Measurements from ENCODE around the gene OASL. TPM values are rescaled to one million over a fixed set of nuclear protein-coding genes. Genes with fewer than 3 reads are reported as not detected.
A peak's percentile ranks its signal among the peaks of the same experiment; 100 is the strongest.

Gene OASL
- polyA plus RNA-seq, 1 donor = not detected

GRCh38 chr12:120991965-120992364 is 47.1 kb downstream of the OASL start:
- DNase-seq (ENCODE audit: low read depth) = no peak

- DNase-seq (ENCODE audit: low read depth) = no peak
Observed at GRCh38 chr12:120990487-120991055, 48.5 kb downstream of the OASL start.

GRCh38 chr12:120989687-120990086 is 49.4 kb downstream of the OASL start:
- DNase-seq (ENCODE audit: low read depth) = no peak

- no peak for DNase-seq (ENCODE audit: low read depth)
Observed at GRCh38 chr12:120988658-120989057, 50.4 kb downstream of the OASL start.

GRCh38 chr12:120988234-120988633 is 50.8 kb downstream of the OASL start:
- DNase-seq (ENCODE audit: low read depth) = no peak

GRCh38 chr12:120984351-120984898 is 54.6 kb downstream of the OASL start:
- no peak for DNase-seq (ENCODE audit: low read depth)

GRCh38 chr12:120983759-120984158 is 55.3 kb downstream of the OASL start:
- no peak for DNase-seq (ENCODE audit: low read depth)

GRCh38 chr12:120982659-120983058 is 56.4 kb downstream of the OASL start:
- DNase-seq (ENCODE audit: low read depth) = no peak

- no peak for DNase-seq (ENCODE audit: low read depth)
Observed at GRCh38 chr12:120981407-120981941, 57.6 kb downstream of the OASL start.

GRCh38 chr12:120980800-120981368 is 58.2 kb downstream of the OASL start:
- no peak for DNase-seq (ENCODE audit: low read depth)

GRCh38 chr12:120979862-120980696 is 59.0 kb downstream of the OASL start:
- DNase-seq (ENCODE audit: low read depth) = no peak

- no peak for DNase-seq (ENCODE audit: low read depth)
Observed at GRCh38 chr12:120979220-120979861, 59.7 kb downstream of the OASL start.

- no peak for DNase-seq (ENCODE audit: low read depth)
Observed at GRCh38 chr12:120978296-120979219, 60.5 kb downstream of the OASL start, which contains the start of gene HNF1A. Gene HNF1A (plus strand): TSS chr12:120978543. CDS start chr12:120978769, 226 bp downstream.

GRCh38 chr12:120977531-120978295 is 61.3 kb downstream of the OASL start:
- no peak for DNase-seq (ENCODE audit: low read depth)

GRCh38 chr12:120972870-120973543 is 66.0 kb downstream of the OASL start:
- DNase-seq (ENCODE audit: low read depth) = no peak

- DNase-seq (ENCODE audit: low read depth) = peak; percentile 43
Observed at GRCh38 chr12:120971299-120972180, 67.5 kb downstream of the OASL start.

GRCh38 chr12:120970310-120970709 is 68.7 kb downstream of the OASL start:
- DNase-seq (ENCODE audit: low read depth) = no peak

All from forelimb muscle (tissue), 1 donor.